K562 (cell line): ENCODE measurements around the gene SFXN3. TPM values are rescaled to one million over a fixed set of nuclear protein-coding genes. Genes with fewer than 3 reads are reported as not detected.

ENCODE experiments used
- CHCHD3 ChIP-seq: fragments of 250-450 bp; sonication (Bioruptor Pico); IDR thresholded peaks from 2 replicates; pipeline ENCODE4 v2.1.2; 2022; ENCODE audit warnings: mild to moderate bottlenecking
- CHD4 ChIP-seq: fragments of 200-600 bp; sonication (generic); IDR thresholded peaks from 3 replicates; pipeline ENCODE4 v1.6.1; 2012; ENCODE audit warnings: low read depth, mild to moderate bottlenecking, mixed read lengths, low read length, inconsistent platforms; ENCODE audit not compliant: insufficient read depth, insufficient replicate concordance, poor library complexity, severe bottlenecking
- COPS2 ChIP-seq: fragments of 450-650 bp; conservative IDR thresholded peaks from 2 replicates; pipeline ENCODE4 v1.6.1; 2016; ENCODE audit warnings: mild to moderate bottlenecking, moderate library complexity
- ILK ChIP-seq: fragments of 450-650 bp; IDR thresholded peaks from 2 replicates; pipeline ENCODE4 v1.6.1; 2016; ENCODE audit warnings: missing genetic modification characterization, low read depth, mild to moderate bottlenecking, missing compliant biosample characterization, moderate library complexity, borderline replicate concordance
- MTF1 ChIP-seq: fragments of 250-450 bp; sonication (Bioruptor Pico); IDR thresholded peaks from 2 replicates; pipeline ENCODE4 v1.9.0; 2021; ENCODE audit warnings: moderate library complexity, mild to moderate bottlenecking, inconsistent platforms, borderline replicate concordance
- NCOA4 ChIP-seq: fragments of 450-650 bp; IDR thresholded peaks from 2 replicates; pipeline ENCODE4 v1.6.1; 2018; ENCODE audit warnings: mild to moderate bottlenecking; ENCODE audit not compliant: partially characterized antibody
- NR2C1 ChIP-seq, 2 experiments: fragments of 450-650 bp; IDR thresholded peaks; 2 replicates each; pipeline ENCODE4 v1.6.1; 2017; ENCODE audit warnings: mild to moderate bottlenecking in 2 of 2, antibody characterized with exemption in 1 of 2, inconsistent platforms in 1 of 2, missing compliant biosample characterization in 1 of 2, missing genetic modification characterization in 1 of 2
- PHB ChIP-seq: fragments of 250-450 bp; sonication (Bioruptor Pico); IDR thresholded peaks from 2 replicates; pipeline ENCODE4 v1.5.0; 2021
- RBFOX2 ChIP-seq: fragments of 200-400 bp; formaldehyde crosslinking; IDR thresholded peaks from 2 replicates; pipeline ENCODE4 v1.6.1; 2017; ENCODE audit warnings: low read depth, mild to moderate bottlenecking, low read length, moderate library complexity
- SMAD4 ChIP-seq: fragments of 250-450 bp; sonication (Bioruptor Pico); conservative IDR thresholded peaks from 2 replicates; pipeline ENCODE4 v1.8.0; 2021; ENCODE audit warnings: inconsistent platforms, mild to moderate bottlenecking, moderate library complexity
- SMARCA5 ChIP-seq: fragments of 450-650 bp; IDR thresholded peaks from 2 replicates; pipeline ENCODE4 v1.6.1; 2016
- STAT5A ChIP-seq: IDR thresholded peaks from 2 replicates; pipeline ENCODE4 v1.6.1; 2012; ENCODE audit warnings: low read length, inconsistent platforms, borderline replicate concordance
- TEAD4 ChIP-seq, 2 experiments: sonication (generic) in 1 of 2; formaldehyde crosslinking in 1 of 2; IDR thresholded peaks; 2 replicates each; pipeline versions ENCODE4 v1.6.1 to v1.8.0; 2012 to 2022; ENCODE audit warnings: borderline replicate concordance in 1 of 2, inconsistent platforms in 1 of 2, low read length in 1 of 2, mild to moderate bottlenecking in 1 of 2, missing genetic modification reagents in 1 of 2
- ZBED1 ChIP-seq: IDR thresholded peaks from 2 replicates; pipeline ENCODE4 v1.6.1; 2014
- ZBTB7A ChIP-seq: IDR thresholded peaks from 2 replicates; pipeline ENCODE4 v1.6.1; 2011; ENCODE audit warnings: low read depth, mild to moderate bottlenecking, low read length, moderate library complexity, borderline replicate concordance; ENCODE audit not compliant: control insufficient read depth
- ZNF263 ChIP-seq: sonication (generic); formaldehyde crosslinking; IDR thresholded peaks from 2 replicates; pipeline ENCODE4 v1.8.0; 2022; ENCODE audit warnings: mild to moderate bottlenecking, missing genetic modification reagents, borderline replicate concordance
- ZNF408 ChIP-seq: fragments of 250-450 bp; sonication (Bioruptor Pico); IDR thresholded peaks from 2 replicates; pipeline ENCODE4 v1.4.0; 2020; ENCODE audit warnings: low read depth, mild to moderate bottlenecking, moderate library complexity
- ZNF699 ChIP-seq: fragments of 250-450 bp; sonication (Bioruptor Pico); IDR thresholded peaks from 2 replicates; pipeline ENCODE4 v1.8.0; 2021; ENCODE audit warnings: mild to moderate bottlenecking, moderate library complexity; ENCODE audit not compliant: insufficient replicate concordance
- polyA plus RNA-seq, 8 experiments: library from polyadenylated mRNA; depleted of rRNA in 4 of 8; stranded (reverse) in 5 of 8; unstranded in 3 of 8; fragments of >200 nt; fragmentation: Nextera tagmentation in 2 of 8; fragmentation: Illumina TruSeq in 1 of 8; extraction: Ambion mirVana in 2 of 8; extraction: Trizol in 1 of 8; gene quantifications; 2 replicates each; pipeline versions ENCODE4 v1.2.1 to v1.2.3, GENCODE V29; 2011 to 2014; ENCODE audit warnings: inconsistent platforms in 1 of 8, missing spikeins in 1 of 8
- total RNA-seq, 7 experiments: library from RNA; depleted of rRNA in 6 of 7; stranded (reverse); fragments of >200 nt in 6 of 7; fragmentation: Illumina TruSeq in 2 of 7; extraction: Trizol in 2 of 7; gene quantifications; 2 replicates each; pipeline versions ENCODE4 v1.2.1 to v1.2.3, GENCODE V29; 2011 to 2021; ENCODE audit warnings: low replicate concordance in 1 of 7
- TF ChIP-seq, protein P1 (sequence below), 3 experiments: fragments of 200-800 bp in 1 of 3; sonication (Bioruptor generic) in 1 of 3; sonication (generic) in 1 of 3; formaldehyde crosslinking in 1 of 3; IDR thresholded peaks; 2 replicates each; pipeline versions ENCODE4 v1.6.1 to v1.8.0; 2016 to 2022; ENCODE audit warnings: mild to moderate bottlenecking in 2 of 3, missing compliant biosample characterization in 2 of 3, missing genetic modification characterization in 2 of 3, missing genetic modification reagents in 1 of 3
- TF ChIP-seq, protein P2 (sequence below): fragments of 200-800 bp; sonication (Bioruptor generic); IDR thresholded peaks from 2 replicates; pipeline ENCODE4 v1.6.1; 2017; ENCODE audit warnings: missing genetic modification characterization, missing compliant biosample characterization
- TF ChIP-seq, protein P3 (sequence below), 2 experiments: fragments of 250-450 bp in 1 of 2; fragments of 450-650 bp in 1 of 2; sonication (Bioruptor Pico) in 1 of 2; IDR thresholded peaks; 2 replicates each; pipeline versions ENCODE4 v1.6.1 to v1.8.0; 2016 to 2021; ENCODE audit warnings: mild to moderate bottlenecking in 2 of 2, moderate library complexity in 2 of 2, missing compliant biosample characterization in 1 of 2, missing genetic modification characterization in 1 of 2
- TF ChIP-seq, protein P4 (sequence below): fragments of 450-650 bp; IDR thresholded peaks from 2 replicates; pipeline ENCODE4 v1.6.1; 2017; ENCODE audit warnings: mild to moderate bottlenecking, moderate library complexity

SFXN3 gene
- total and polyA plus RNA-seq, 9 of the 15 experiments (the other 6 are each of a cell fraction or from before 2014, with no cell fraction given), result 0.24 to 4.6 (median 0.86) TPM

GRCh38 chr10:100998991-100999741 lies 31.9 kb upstream of the SFXN3 start (continued):
- TF ChIP-seq, protein P1, sequence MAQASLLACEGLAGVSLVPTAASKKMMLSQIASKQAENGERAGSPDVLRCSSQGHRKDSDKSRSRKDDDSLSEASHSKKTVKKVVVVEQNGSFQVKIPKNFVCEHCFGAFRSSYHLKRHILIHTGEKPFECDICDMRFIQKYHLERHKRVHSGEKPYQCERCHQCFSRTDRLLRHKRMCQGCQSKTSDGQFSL (CRISPR knock-in tag; IDR thresholded peaks at IDR 0.05), result peak; percentile 74; the same call in 1 of the 2 replicates
- TF ChIP-seq, protein P1 (tag; IDR thresholded peaks at IDR 0.05), result 0 out of 4 replicates have a peak, but pooled peaks of 1 of the 2 experiments have one; percentile 7
- TF ChIP-seq CHCHD3 (CRISPR knock-in tag) (no peak), ZBED1 (no peak), NR2C1 (IDR thresholded peaks at IDR 0.05) (no peak), NR2C1 (tag; IDR thresholded peaks at IDR 0.05) (no peak), PHB (CRISPR knock-in tag) (no peak), ZNF263 (no peak), MTF1 (CRISPR knock-in tag) (no peak), ILK (no peak), COPS2 (no peak), ZBTB7A (no peak), ZNF408 (no peak), RBFOX2 (peak; percentile 77), ZNF699 (CRISPR knock-in tag) (no peak), CHD4 (no peak), SMARCA5 (no peak), SMAD4 (CRISPR knock-in tag) (peak; percentile 54), STAT5A (no peak), TEAD4 (IDR thresholded peaks at IDR 0.05; ENCODE audit: low read length) (no peak), TEAD4 (CRISPR knock-in tag; IDR thresholded peaks at IDR 0.05; ENCODE audit: borderline replicate concordance) (no peak), NCOA4 (no peak)
- TF ChIP-seq, protein P2, sequence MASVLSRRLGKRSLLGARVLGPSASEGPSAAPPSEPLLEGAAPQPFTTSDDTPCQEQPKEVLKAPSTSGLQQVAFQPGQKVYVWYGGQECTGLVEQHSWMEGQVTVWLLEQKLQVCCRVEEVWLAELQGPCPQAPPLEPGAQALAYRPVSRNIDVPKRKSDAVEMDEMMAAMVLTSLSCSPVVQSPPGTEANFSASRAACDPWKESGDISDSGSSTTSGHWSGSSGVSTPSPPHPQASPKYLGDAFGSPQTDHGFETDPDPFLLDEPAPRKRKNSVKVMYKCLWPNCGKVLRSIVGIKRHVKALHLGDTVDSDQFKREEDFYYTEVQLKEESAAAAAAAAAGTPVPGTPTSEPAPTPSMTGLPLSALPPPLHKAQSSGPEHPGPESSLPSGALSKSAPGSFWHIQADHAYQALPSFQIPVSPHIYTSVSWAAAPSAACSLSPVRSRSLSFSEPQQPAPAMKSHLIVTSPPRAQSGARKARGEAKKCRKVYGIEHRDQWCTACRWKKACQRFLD (CRISPR knock-in tag), result no peak
- TF ChIP-seq, protein P3, sequence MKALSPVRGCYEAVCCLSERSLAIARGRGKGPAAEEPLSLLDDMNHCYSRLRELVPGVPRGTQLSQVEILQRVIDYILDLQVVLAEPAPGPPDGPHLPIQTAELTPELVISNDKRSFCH (CRISPR knock-in tag; IDR thresholded peaks at IDR 0.05), result no peak
- TF ChIP-seq, protein P3 (tag; IDR thresholded peaks at IDR 0.05), result peak; percentile 34; the same call in 1 of the 2 replicates
- TF ChIP-seq, protein P4, sequence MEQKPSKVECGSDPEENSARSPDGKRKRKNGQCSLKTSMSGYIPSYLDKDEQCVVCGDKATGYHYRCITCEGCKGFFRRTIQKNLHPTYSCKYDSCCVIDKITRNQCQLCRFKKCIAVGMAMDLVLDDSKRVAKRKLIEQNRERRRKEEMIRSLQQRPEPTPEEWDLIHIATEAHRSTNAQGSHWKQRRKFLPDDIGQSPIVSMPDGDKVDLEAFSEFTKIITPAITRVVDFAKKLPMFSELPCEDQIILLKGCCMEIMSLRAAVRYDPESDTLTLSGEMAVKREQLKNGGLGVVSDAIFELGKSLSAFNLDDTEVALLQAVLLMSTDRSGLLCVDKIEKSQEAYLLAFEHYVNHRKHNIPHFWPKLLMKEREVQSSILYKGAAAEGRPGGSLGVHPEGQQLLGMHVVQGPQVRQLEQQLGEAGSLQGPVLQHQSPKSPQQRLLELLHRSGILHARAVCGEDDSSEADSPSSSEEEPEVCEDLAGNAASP, result no peak
